ENCODE results near the gene OR2AT4. TPM values are rescaled to one million over a fixed set of nuclear protein-coding genes. Genes with fewer than 3 reads are reported as not detected.

OR2AT4 gene
- total RNA-seq, 1 donor from 2014 or later = not detected

GRCh38 chr11:75076671-75077070, 20.0 kb downstream of the OR2AT4 start:
- TF ChIP-seq, protein P1, sequence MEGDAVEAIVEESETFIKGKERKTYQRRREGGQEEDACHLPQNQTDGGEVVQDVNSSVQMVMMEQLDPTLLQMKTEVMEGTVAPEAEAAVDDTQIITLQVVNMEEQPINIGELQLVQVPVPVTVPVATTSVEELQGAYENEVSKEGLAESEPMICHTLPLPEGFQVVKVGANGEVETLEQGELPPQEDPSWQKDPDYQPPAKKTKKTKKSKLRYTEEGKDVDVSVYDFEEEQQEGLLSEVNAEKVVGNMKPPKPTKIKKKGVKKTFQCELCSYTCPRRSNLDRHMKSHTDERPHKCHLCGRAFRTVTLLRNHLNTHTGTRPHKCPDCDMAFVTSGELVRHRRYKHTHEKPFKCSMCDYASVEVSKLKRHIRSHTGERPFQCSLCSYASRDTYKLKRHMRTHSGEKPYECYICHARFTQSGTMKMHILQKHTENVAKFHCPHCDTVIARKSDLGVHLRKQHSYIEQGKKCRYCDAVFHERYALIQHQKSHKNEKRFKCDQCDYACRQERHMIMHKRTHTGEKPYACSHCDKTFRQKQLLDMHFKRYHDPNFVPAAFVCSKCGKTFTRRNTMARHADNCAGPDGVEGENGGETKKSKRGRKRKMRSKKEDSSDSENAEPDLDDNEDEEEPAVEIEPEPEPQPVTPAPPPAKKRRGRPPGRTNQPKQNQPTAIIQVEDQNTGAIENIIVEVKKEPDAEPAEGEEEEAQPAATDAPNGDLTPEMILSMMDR (IDR thresholded peaks at IDR 0.05) = no peak
- no peak overlapping the region for H3K27ac Mint-ChIP-seq (ENCODE audit: unreplicated experiment)
- peaks cover 29% of the 10 kb centered on the region for H3K4me1 Mint-ChIP-seq (ENCODE audit: low read depth)
- no peaks in the 10 kb centered on the region for H3K36me3 Mint-ChIP-seq (ENCODE audit: low read depth)
- H3K4me3 Mint-ChIP-seq (ENCODE audit: unreplicated experiment) = no peak overlapping the region
- no peak for DNase-seq (ENCODE audit: low spot score)
- H3K27me3 Mint-ChIP-seq (ENCODE audit: low read depth) = peaks cover 11% of the 10 kb centered on the region
- no peaks in the 10 kb centered on the region for H3K9me3 Mint-ChIP-seq (ENCODE audit: low read depth)

DNA sequence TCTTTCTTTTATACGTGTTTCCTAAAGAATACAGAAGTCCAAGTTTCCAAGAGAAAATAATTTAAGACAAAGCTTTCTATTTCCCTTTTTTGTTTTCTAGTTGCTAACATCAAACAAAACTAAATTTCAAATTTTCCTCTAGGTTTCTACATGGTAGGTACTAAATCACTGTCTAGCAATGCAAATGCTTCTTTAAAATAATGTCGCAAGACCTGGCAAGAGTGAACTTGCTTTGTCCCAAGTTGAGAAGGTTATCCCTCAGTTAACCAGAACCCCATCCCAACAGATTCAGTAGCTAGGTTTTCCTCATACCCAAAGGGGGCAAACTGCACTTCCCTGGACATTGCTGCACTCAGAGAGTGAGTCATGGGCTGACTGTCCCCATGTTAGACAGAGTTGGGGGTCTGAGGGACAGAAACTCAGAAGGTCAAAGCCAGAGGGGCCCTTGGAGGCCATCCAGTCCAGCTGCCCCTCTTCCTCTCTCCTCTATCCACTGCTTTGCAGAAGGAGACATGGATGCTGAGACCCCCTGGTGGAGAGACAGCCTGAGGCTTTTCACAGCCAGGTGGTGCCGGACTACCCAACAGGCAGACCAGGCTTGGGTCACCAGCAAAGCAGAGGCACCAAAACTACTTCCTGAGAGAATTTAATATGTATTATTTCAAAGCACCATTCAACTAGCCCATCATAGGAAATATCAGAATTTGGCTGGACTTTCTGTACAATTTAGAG, 23.1 kb downstream of the OR2AT4 start:
- Mint-ChIP-seq H3K4me1 (ENCODE audit: low read depth) (peaks cover 19% of the 10 kb centered on the region), H3K4me3 (ENCODE audit: unreplicated experiment) (no peak overlapping the region), H3K9me3 (ENCODE audit: low read depth) (no peaks in the 10 kb centered on the region), H3K36me3 (ENCODE audit: low read depth) (no peaks in the 10 kb centered on the region), H3K27ac (ENCODE audit: unreplicated experiment) (no peak overlapping the region), H3K27me3 (ENCODE audit: low read depth) (peaks cover 24% of the 10 kb centered on the region)
- TF ChIP-seq, protein P1 (IDR thresholded peaks at IDR 0.05) = no peak
- no peak for DNase-seq (ENCODE audit: low spot score)

GRCh38 chr11:75072582-75072981, 24.1 kb downstream of the OR2AT4 start:
- no peaks in the 10 kb centered on the region for H3K36me3 Mint-ChIP-seq (ENCODE audit: low read depth)
- H3K4me1 Mint-ChIP-seq (ENCODE audit: low read depth) = peaks cover 12% of the 10 kb centered on the region
- H3K27ac Mint-ChIP-seq (ENCODE audit: unreplicated experiment) = peak overlapping the region; percentile 28
- no peak for DNase-seq (ENCODE audit: low spot score)
- TF ChIP-seq, protein P1 (IDR thresholded peaks at IDR 0.05) = no peak
- no peaks in the 10 kb centered on the region for H3K9me3 Mint-ChIP-seq (ENCODE audit: low read depth)
- peaks cover 30% of the 10 kb centered on the region for H3K27me3 Mint-ChIP-seq (ENCODE audit: low read depth)
- no peak overlapping the region for H3K4me3 Mint-ChIP-seq (ENCODE audit: unreplicated experiment)

GRCh38 chr11:75069473-75069872, 27.2 kb downstream of the OR2AT4 start:
- peaks cover 4% of the 10 kb centered on the region for H3K4me1 Mint-ChIP-seq (ENCODE audit: low read depth)
- no peak overlapping the region for H3K27ac Mint-ChIP-seq (ENCODE audit: unreplicated experiment)
- peaks cover 35% of the 10 kb centered on the region for H3K27me3 Mint-ChIP-seq (ENCODE audit: low read depth)
- no peak overlapping the region for H3K4me3 Mint-ChIP-seq (ENCODE audit: unreplicated experiment)
- peaks cover 1% of the 10 kb centered on the region for H3K36me3 Mint-ChIP-seq (ENCODE audit: low read depth)
- H3K9me3 Mint-ChIP-seq (ENCODE audit: low read depth) = no peaks in the 10 kb centered on the region
- TF ChIP-seq, protein P1 (IDR thresholded peaks at IDR 0.05) = no peak
- no peak for DNase-seq (ENCODE audit: low spot score)

DNA sequence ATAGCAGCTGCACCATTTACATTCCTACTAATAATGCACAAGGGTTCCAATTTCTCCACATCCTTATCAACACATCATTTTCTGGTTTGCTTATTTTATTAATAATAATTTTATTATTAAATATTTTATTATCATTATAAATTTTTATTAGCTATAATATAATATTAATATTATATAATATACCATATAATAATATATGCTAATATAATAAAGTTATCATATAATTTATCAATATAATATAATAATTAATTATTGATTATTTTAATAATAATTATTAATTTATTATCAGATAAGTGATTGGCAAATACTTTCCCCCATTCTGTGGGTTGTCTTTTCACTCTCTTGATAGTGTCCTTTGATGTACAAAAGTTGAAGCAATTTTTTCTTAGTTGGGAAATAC, 27.7 kb downstream of the OR2AT4 start:
- H3K4me1 Mint-ChIP-seq (ENCODE audit: low read depth) = peaks cover 4% of the 10 kb centered on the region
- H3K4me3 Mint-ChIP-seq (ENCODE audit: unreplicated experiment) = no peak overlapping the region
- TF ChIP-seq, protein P1 (IDR thresholded peaks at IDR 0.05) = no peak
- no peak for DNase-seq (ENCODE audit: low spot score)
- no peaks in the 10 kb centered on the region for H3K9me3 Mint-ChIP-seq (ENCODE audit: low read depth)
- no peak overlapping the region for H3K27ac Mint-ChIP-seq (ENCODE audit: unreplicated experiment)
- H3K27me3 Mint-ChIP-seq (ENCODE audit: low read depth) = peaks cover 35% of the 10 kb centered on the region
- H3K36me3 Mint-ChIP-seq (ENCODE audit: low read depth) = peaks cover 1% of the 10 kb centered on the region

Data from chondrocyte (in vitro differentiated cells).